ENCODE results near the gene ACTMAP. TPM values are rescaled to one million over a fixed set of nuclear protein-coding genes. Genes with fewer than 3 reads are reported as not detected.

The ACTMAP gene
- total RNA-seq, 1 experiment from 2014 or later = 27.7 TPM

DNA sequence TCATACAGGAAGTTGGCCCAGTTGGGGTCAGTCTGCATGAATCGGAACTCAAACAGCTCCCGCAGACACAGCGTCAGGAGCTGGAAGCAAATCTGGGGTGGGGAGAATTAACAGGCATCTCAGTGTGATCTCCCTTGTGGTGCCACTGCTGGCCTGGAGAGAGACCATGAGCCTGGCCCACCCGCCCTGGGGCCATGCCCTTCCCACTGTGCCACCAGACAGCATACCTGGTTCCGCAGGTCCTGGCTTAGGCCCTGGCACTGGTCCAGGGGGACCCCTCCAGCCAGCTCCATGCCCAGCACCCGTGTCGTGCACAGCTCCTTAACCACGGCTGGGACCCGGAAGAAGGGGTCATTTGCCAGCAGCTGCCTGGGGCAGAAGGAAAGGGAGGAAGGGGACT is 50.2 kb downstream of the ACTMAP start:
- no peaks in the 10 kb centered on the region for H3K79me1 ChIP-seq (ENCODE audit: insufficient read depth, low read depth, low read length, poor library complexity, severe bottlenecking)
- H3T11ph ChIP-seq (ENCODE audit: low read length) = no peak overlapping the region
- no peak overlapping the region for H3K27ac ChIP-seq (ENCODE audit: insufficient read length, low read depth, low read length)
- Mint-ChIP-seq H3K27me3 (ENCODE audit: low read depth) (no peaks in the 10 kb centered on the region; the same call in 1 of the 2 replicates), H3K36me3 (ENCODE audit: insufficient read depth in 1 of 3, low read depth in 3 of 3) (peaks cover 23 to 57% (median 50%) of the 10 kb centered on the region in 3 experiments), H3K27ac (no peak overlapping the region), H3K9me3 (no peaks in the 10 kb centered on the region), H3K4me3 (no peak overlapping the region), H3K4me1 (peaks cover 5 to 13% of the 10 kb centered on the region in 2 experiments; a peak in 3 of 4 replicates)
- H3K23me2 ChIP-seq (ENCODE audit: insufficient read length, low read depth, low read length, poor library complexity, severe bottlenecking) = no peaks in the 10 kb centered on the region
- no peak overlapping the region for H4K8ac ChIP-seq (replicated peaks; ENCODE audit: insufficient read length, low read depth, low read length)
- no peak overlapping the region for H3K23ac ChIP-seq (ENCODE audit: insufficient read length, low read depth, low read length)
- no CpG with 5 or more reads among the region's 9 CpGs for WGBS (ENCODE audit: extremely low coverage, insufficient read length, low lambda C conversion rate)
- H3K79me2 ChIP-seq (ENCODE audit: insufficient read depth, low read length) = no peaks in the 10 kb centered on the region
- H4K20me1 ChIP-seq (ENCODE audit: control insufficient read depth, insufficient read depth, insufficient read length) = no peaks in the 10 kb centered on the region
- TF ChIP-seq, protein P1, sequence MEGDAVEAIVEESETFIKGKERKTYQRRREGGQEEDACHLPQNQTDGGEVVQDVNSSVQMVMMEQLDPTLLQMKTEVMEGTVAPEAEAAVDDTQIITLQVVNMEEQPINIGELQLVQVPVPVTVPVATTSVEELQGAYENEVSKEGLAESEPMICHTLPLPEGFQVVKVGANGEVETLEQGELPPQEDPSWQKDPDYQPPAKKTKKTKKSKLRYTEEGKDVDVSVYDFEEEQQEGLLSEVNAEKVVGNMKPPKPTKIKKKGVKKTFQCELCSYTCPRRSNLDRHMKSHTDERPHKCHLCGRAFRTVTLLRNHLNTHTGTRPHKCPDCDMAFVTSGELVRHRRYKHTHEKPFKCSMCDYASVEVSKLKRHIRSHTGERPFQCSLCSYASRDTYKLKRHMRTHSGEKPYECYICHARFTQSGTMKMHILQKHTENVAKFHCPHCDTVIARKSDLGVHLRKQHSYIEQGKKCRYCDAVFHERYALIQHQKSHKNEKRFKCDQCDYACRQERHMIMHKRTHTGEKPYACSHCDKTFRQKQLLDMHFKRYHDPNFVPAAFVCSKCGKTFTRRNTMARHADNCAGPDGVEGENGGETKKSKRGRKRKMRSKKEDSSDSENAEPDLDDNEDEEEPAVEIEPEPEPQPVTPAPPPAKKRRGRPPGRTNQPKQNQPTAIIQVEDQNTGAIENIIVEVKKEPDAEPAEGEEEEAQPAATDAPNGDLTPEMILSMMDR (conservative IDR thresholded peaks at IDR 0.05) = no peak
- no peak overlapping the region for H2BK20ac ChIP-seq (ENCODE audit: low read depth, low read length, poor library complexity, severe bottlenecking)
- H2BK15ac ChIP-seq (ENCODE audit: low read depth, low read length) = no peak overlapping the region
- DNase-seq = no peak
- no peak overlapping the region for H4K5ac ChIP-seq (ENCODE audit: insufficient read length, low read depth, low read length)
- H3K4me1 ChIP-seq (ENCODE audit: insufficient read depth, low read length) = no peaks in the 10 kb centered on the region
- no peak overlapping the region for H4K91ac ChIP-seq (ENCODE audit: insufficient read length, low read depth, low read length)
- H2BK12ac ChIP-seq (ENCODE audit: insufficient read length, low read depth, low read length) = no peak overlapping the region
- no peak overlapping the region for H2BK120ac ChIP-seq (ENCODE audit: low read depth, low read length, poor library complexity, severe bottlenecking)
- no peak overlapping the region for H3K56ac ChIP-seq (ENCODE audit: insufficient read length, low read depth, low read length)
- H3K27me3 ChIP-seq (ENCODE audit: insufficient read depth, low read length) = no peaks in the 10 kb centered on the region
- no peak overlapping the region for H3K9ac ChIP-seq (ENCODE audit: extremely low read depth, insufficient read length, low read length)
- H2BK5ac ChIP-seq (ENCODE audit: insufficient read length, low read length) = no peak overlapping the region
- no peak overlapping the region; the same call in 1 of the 2 replicates for H3K14ac ChIP-seq (ENCODE audit: insufficient read depth, low read length)
- H3K4me2 ChIP-seq (ENCODE audit: insufficient read depth, insufficient read length, low read length) = no peak overlapping the region
- no peaks in the 10 kb centered on the region for H3K9me3 ChIP-seq (ENCODE audit: control insufficient read depth, low read depth, low read length)
- H3K4ac ChIP-seq (ENCODE audit: low read depth, low read length) = no peak overlapping the region
- no peak overlapping the region for H2AFZ ChIP-seq (ENCODE audit: low read length)
- H2AK5ac ChIP-seq (ENCODE audit: insufficient read length, low read length) = no peak overlapping the region
- no peak overlapping the region for H3K18ac ChIP-seq (ENCODE audit: insufficient read length, low read depth, low read length)

All from H9 (cell line).